AG09319 (cell line): ENCODE results near the gene ARHGEF10L.

Experiments used
- DNase-seq: peaks from one replicate; pipeline ENCODE4 v3.0.0-alpha.2; 2010; ENCODE audit warnings: low read depth; ENCODE audit errors: extremely low read depth
- CTCF ChIP-seq: IDR thresholded peaks from 2 replicates; pipeline ENCODE4 v1.5.1; 2011; ENCODE audit warnings: low read depth, mild to moderate bottlenecking, inconsistent platforms, low read length, moderate library complexity

ARHGEF10L gene

GRCh38 chr1:17655169-17655568 is 115.7 kb downstream of the ARHGEF10L start:
- TF ChIP-seq CTCF: no peak
- no peak for DNase-seq

DNA sequence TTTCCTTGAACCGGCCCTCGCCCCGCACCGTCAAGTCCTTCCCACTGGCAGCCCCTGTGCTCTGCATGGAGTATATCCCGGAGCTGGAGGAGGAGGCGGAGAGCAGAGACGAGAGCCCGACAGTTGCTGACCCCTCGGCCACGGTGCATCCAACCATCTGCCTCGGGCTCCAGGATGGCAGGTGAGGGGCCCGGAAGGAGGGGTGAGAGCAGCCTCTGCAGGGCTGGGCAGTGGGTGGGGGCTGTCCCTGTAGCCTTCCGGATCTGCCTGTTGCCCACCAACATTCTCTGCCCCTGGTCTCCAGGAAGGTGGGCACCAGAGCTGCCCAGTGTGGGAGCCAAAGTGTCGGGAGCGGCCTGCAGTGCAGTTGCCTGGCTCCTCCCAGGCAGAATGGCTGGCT is 116.4 kb downstream of the ARHGEF10L start:
- no peak for TF ChIP-seq CTCF
- DNase-seq: no peak

- DNase-seq: no peak
- TF ChIP-seq CTCF: no peak
Observed at GRCh38 chr1:17657436-17657835, 117.9 kb downstream of the ARHGEF10L start.

DNA sequence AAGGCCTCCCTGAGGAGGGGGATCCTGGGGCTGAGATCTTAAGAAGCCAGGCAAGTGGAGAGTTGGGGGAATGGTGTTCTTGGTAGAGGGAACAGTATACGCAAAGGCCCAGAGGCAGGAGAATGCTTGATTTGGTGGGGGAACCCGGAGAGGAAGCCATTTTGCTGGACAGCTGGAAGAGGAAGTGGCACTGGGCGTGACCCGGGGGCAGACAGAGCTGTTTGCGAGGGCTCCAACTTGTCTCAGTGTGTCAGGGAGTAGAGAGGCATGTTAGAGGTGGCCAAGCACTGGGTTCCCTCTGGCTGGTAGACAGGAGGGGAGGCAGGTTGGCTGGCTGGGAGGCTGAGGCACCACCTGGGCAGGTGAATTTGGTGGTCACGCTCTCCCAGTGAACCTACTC is 119.3 kb downstream of the ARHGEF10L start:
- DNase-seq: no peak

DNA sequence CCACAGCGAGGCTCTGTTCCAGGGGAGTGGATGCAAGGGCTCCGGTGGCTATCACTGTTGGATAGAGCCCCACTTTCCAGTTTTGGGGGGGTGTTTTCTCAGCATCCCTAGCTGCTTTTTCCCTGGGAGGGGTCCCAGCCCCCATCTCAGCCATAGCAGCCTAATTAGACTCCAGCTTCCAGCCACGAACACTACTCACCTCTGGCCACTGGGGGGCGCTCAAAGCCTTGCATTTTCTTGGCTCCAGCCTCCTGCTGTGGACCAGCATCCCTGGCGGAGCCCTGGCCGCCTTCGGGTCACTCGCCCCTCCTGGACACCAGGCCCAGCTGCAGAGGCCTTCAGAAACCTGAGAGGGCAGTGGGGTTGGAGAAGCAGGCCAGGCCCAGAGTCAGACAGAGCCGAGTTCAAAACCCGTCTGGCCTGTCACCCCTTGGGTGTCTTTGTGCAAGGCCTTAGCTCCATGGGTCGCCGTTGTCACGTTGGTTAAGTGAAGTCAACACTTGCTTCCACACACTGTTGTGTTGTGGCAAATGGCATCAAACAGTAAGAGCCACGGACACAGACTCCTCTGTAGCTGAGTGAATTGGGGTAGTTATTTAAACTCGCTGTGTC is 122.2 kb downstream of the ARHGEF10L start:
- DNase-seq: peak; percentile 8
- TF ChIP-seq CTCF: peak; percentile 85

More for the DNA sequence above, 119.3 kb downstream of the ARHGEF10L start:
- no peak for TF ChIP-seq CTCF

GRCh38 chr1:17662296-17662695 is 122.8 kb downstream of the ARHGEF10L start:
- no peak for TF ChIP-seq CTCF
- DNase-seq: no peak

- DNase-seq: no peak
- no peak for TF ChIP-seq CTCF
Observed at GRCh38 chr1:17662786-17663185, 123.3 kb downstream of the ARHGEF10L start.
